Activated T-cell treated with anti-CD3 and anti-CD28 coated beads, Interleukin-2, amount 50 U/mL, for 4 hours (primary cell): ENCODE results near the gene BAIAP3. TPM values are rescaled to one million over a fixed set of nuclear protein-coding genes. Genes with fewer than 3 reads are reported as not detected.

Source experiments
- ATAC-seq, 2 donors: fragments of 200-7000 bp; cut with Tn5 transposase; one replicate each; pipeline ENCODE4 v1.10.0; 2021
- DNase-seq: peaks from one replicate; pipeline ENCODE4 v3.0.0-alpha.2; 2020
- H3K27me3 Mint-ChIP-seq: one replicate; pipeline ENCODE4 v1.8.0; 2021; ENCODE audit warnings: low read depth, mixed read lengths
- H3K36me3 Mint-ChIP-seq: one replicate; pipeline ENCODE4 v1.8.0; 2022; ENCODE audit warnings: mixed read lengths; ENCODE audit not compliant: insufficient read depth
- H3K4me1 Mint-ChIP-seq: one replicate; pipeline ENCODE4 v1.8.0; 2021; ENCODE audit warnings: low read depth, mixed read lengths
- H3K4me3 Mint-ChIP-seq: one replicate; pipeline ENCODE4 v1.8.0; 2021; ENCODE audit warnings: mild to moderate bottlenecking, moderate library complexity, mixed read lengths
- H3K9me3 Mint-ChIP-seq: one replicate; pipeline ENCODE4 v1.8.0; 2021; ENCODE audit warnings: mixed read lengths
- total RNA-seq, 3 donors: library from RNA; stranded (reverse); gene quantifications; one replicate each; pipeline ENCODE4 v1.2.1, GENCODE V29; 2021

Gene BAIAP3
- total RNA-seq, 3 donors from 2014 or later = 0.08 to 0.24 (median 0.16) TPM

DNA sequence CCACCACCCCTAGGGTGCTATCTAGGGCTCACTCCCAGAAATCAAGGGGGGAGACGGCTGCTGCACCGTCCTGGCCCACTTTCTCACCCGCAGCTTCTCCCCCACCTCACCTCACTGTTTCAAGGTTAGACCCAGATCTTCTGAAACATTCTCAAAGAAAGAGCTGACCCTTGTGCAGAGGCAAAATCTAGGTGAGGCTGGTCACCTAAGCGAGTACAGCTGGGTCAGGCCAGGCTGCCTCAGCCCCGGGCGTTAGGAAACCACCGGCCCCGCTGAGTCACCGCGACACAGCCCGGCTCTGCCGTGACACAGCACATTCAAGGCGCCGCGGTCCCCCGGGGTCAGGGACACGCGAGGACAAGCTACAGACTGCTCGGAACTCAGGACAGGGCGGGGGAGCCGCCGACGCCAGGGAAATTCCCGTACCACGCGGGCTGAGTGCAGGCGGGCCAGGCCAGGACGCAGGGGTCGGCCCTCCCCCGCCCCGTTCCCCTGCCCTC, 45.4 kb downstream of the BAIAP3 start:
- H3K4me1 Mint-ChIP-seq = peaks cover 14% of the 10 kb centered on the region
- H3K4me3 Mint-ChIP-seq = peak overlapping the region; percentile 89
- peak; percentile 61 for DNase-seq
- peak; percentile 78 to 79 for ATAC-seq
- no peaks in the 10 kb centered on the region for H3K9me3 Mint-ChIP-seq
- peaks cover 5% of the 10 kb centered on the region for H3K36me3 Mint-ChIP-seq
- H3K27me3 Mint-ChIP-seq = no peaks in the 10 kb centered on the region

DNA sequence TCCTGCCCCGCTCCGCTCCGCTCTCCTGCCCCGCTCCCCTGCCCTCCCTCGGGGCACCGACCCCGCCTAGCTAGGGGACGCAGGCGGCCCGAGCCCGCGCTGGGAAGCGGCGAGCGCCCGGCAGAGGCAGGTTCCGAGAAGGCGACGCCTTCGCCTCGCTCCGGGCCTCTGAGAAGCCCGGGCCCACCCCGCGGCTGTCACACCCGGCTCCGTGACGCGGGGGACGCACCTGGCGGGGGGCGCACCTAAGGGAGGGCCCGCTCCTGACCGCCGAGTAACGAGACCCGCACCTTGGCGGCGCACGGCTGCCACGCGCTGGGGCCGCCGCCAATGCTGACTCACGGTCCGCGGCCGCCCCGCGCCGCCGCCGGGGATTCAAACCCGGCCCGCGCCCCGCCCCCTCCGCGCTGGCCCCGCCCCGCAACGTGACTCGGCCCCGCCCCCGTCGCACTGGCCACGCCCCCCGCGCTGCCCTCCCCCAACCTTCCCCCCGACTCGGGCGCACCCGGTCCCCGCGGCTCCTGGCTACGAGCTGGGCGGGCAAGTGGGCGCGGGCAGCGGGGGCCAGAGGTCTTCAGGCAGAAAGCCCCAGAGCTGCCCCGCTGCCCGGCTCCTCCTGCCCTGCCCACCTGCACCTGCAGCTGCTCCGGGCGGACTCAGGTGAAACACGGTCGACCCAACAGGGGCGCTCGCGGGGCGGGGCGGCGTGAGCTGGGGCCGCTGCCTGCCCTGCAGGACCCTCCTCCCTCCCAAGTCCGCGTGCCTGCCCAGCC, 46.0 kb downstream of the BAIAP3 start:
- DNase-seq = peak; percentile 62
- Mint-ChIP-seq H3K4me3 (peak overlapping the region; percentile 78), H3K4me1 (peaks cover 14% of the 10 kb centered on the region), H3K36me3 (peaks cover 5% of the 10 kb centered on the region), H3K27me3 (no peaks in the 10 kb centered on the region), H3K9me3 (no peaks in the 10 kb centered on the region)
- peak; percentile 79 to 84 for ATAC-seq

DNA sequence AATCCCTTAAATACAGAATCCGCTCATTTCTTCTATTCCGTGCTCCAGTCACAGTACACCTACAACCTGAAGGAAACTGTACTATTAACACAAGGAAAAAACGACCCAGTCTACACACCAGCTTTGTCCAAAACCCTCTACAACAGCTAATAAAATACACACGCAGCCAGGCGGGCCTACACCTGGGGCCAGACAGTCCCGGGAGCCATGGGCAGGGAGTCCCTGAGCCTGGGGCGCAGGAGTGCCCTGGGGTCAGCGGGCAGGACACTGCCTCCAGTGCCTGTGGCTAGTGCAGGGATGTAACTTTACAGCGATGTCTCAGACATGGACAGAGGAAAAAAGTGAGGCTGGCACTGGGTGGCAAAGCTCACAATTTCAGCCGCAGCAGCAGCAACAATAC, 46.8 kb downstream of the BAIAP3 start:
- H3K4me3 Mint-ChIP-seq = peak overlapping the region; percentile 78
- no peak for DNase-seq
- no peaks in the 10 kb centered on the region for H3K27me3 Mint-ChIP-seq
- peaks cover 14% of the 10 kb centered on the region for H3K4me1 Mint-ChIP-seq
- ATAC-seq = no peak
- H3K36me3 Mint-ChIP-seq = peaks cover 8% of the 10 kb centered on the region
- no peaks in the 10 kb centered on the region for H3K9me3 Mint-ChIP-seq

DNA sequence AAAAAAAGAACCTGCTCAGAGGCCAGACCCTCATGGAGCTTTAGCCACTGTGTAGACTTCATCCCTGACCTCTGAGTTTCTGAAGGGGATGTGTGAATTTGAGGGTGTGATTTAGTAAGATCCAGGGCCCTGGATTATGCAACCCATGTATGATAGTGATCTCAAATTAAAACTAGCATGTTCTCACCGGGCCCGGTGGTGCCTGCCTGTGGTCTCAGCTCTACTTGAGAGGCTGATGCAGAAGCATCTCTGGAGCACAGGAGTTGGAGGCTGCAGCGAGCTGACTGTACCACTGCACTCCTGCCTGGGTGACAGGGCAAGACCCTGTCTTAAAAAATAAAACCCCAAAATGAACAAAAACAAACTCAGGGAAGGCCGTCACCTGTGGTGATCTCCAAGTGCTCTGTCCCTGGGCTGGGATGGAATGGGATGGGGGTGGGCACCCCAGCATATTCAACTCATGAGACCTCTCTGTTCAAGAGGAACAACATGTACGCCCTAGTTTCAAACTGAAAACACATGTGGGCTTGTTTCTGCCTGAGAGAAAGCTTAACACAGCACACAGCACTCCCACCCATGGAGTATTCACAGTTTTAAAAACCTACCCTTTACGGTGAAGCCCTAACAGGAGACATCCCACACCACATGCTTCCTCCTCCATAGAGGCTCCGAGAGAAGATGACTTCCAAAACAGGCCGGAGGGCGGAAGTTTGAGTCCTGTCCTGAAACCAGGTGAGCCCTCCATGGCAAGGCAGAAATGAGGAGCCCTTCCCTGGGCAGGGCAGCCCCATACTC, 48.4 kb downstream of the BAIAP3 start:
- DNase-seq (no peak), ATAC-seq (no peak)
- Mint-ChIP-seq H3K27me3 (no peaks in the 10 kb centered on the region), H3K4me1 (peaks cover 14% of the 10 kb centered on the region), H3K4me3 (no peak overlapping the region), H3K36me3 (peaks cover 8% of the 10 kb centered on the region), H3K9me3 (no peaks in the 10 kb centered on the region)

DNA sequence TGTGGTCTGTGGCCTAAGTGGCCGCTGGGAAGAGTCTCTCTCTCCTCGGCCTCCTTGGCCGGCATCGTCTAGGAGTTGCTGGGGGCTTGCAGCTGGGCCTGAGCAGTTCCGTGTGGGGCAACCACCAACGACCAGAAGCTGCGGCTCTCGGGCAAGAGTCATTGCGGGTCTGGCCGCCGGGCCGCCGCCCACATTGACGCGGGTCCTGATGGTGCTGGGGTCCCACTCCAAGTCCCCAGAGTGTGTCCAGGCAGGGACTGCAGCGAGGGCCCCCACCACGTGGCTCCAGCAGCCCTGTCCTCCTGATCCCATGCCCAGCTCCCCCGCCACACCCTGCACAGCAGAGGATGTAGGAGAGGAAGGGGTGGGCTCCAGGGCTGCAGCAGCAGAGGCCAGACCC, 50.1 kb downstream of the BAIAP3 start:
- peaks cover 9% of the 10 kb centered on the region for H3K4me1 Mint-ChIP-seq
- ATAC-seq = no peak
- no peak for DNase-seq
- H3K27me3 Mint-ChIP-seq = no peaks in the 10 kb centered on the region
- H3K9me3 Mint-ChIP-seq = no peaks in the 10 kb centered on the region
- H3K36me3 Mint-ChIP-seq = peaks cover 8% of the 10 kb centered on the region
- no peak overlapping the region for H3K4me3 Mint-ChIP-seq

DNA sequence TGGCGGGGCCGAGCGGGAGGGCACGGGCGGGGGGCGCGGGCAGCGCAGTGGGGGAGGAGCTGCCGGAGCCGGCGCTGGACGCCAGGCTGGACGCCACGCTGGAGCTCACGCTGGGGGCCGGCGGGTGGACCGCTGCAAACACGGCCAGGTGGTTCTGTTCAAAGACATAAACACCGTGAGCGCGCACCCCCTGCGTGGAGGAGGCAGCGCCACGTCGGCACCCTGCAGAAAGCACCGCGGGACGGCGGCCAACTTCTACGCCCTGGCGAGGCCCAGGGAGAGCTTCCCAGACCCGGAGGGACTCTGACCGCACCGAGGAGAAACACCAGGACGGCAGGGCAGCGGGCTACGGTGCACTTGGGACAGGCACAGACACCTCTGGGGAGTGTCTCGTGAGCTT, 51.8 kb downstream of the BAIAP3 start:
- DNase-seq (no peak), ATAC-seq (no peak)
- peaks cover 6% of the 10 kb centered on the region for H3K36me3 Mint-ChIP-seq
- H3K4me1 Mint-ChIP-seq = peaks cover 1% of the 10 kb centered on the region
- no peaks in the 10 kb centered on the region for H3K9me3 Mint-ChIP-seq
- no peaks in the 10 kb centered on the region for H3K27me3 Mint-ChIP-seq
- H3K4me3 Mint-ChIP-seq = no peak overlapping the region

DNA sequence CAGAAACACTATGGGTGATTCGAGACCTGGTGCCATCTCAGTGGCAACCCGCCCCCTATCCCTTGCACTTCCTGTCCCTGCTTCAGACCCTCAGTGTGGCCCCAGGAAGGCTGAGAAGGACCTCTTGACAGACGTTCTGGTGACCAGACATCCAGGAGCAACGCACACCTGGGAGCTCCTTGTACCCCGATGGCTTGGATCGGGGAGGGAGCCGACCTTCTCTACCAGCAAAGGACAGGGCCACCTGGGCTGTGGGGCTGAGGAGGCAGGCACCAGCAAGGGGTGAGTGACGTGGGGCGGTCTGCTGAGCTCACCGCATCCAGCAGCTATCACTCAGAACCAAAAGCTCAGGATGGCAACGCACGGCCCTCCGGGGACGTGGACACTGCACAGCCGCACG, 53.9 kb downstream of the BAIAP3 start:
- DNase-seq (no peak), ATAC-seq (no peak)
- Mint-ChIP-seq H3K9me3 (no peaks in the 10 kb centered on the region), H3K27me3 (no peaks in the 10 kb centered on the region), H3K36me3 (peaks cover 3% of the 10 kb centered on the region), H3K4me1 (no peaks in the 10 kb centered on the region), H3K4me3 (no peak overlapping the region)

DNA sequence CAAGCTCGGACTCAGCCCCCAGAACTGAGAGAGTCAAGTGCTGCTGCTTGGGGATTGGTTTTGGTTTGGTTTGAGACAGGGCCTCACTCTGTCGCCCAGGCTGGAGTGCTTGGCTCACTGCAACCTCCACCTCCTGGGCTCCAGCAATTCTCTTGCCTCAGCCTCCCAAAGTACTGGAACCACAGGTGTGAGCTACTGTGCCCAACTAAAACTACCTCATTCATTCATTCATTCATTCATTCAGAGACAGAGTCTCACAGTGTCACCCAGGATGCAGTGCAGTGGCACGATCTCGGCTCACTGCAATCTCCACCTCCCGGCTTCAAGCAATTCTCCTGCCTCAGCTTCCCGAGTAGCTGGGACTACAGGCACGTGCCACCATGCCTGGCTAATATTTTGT, 56.3 kb downstream of the BAIAP3 start:
- no peaks in the 10 kb centered on the region for H3K27me3 Mint-ChIP-seq
- H3K4me1 Mint-ChIP-seq = no peaks in the 10 kb centered on the region
- no peaks in the 10 kb centered on the region for H3K9me3 Mint-ChIP-seq
- H3K36me3 Mint-ChIP-seq = peaks cover 6% of the 10 kb centered on the region
- DNase-seq = no peak
- H3K4me3 Mint-ChIP-seq = no peak overlapping the region
- ATAC-seq = no peak

DNA sequence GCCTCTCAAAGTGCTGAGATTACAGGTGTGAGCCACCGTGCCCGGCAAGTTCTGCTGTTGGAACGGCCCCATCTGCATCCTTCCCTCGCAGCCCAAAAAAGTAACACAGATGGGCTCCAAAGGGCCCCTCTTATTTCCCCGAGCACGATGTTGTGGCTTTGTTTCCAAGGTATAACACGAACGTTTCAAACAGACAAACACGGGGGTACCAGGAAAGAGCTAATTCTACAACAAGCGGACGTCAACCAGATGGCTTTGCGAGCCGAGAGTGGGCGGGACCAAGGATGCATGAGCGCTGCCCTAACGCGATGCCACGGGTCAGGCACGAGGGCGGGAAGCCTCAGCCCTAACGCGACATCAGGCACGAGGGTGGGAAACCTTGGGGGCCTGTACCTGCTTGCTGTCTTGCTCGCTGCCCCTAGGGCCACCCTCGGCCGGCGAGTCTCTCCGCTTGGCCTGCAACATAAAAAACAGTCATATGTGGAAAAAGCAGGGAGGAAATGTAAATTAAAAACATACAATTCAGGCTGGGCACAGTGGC, 56.9 kb downstream of the BAIAP3 start:
- Mint-ChIP-seq H3K4me1 (no peaks in the 10 kb centered on the region), H3K9me3 (no peaks in the 10 kb centered on the region), H3K36me3 (peaks cover 4% of the 10 kb centered on the region), H3K27me3 (no peaks in the 10 kb centered on the region), H3K4me3 (no peak overlapping the region)
- no peak for DNase-seq
- ATAC-seq = no peak

DNA sequence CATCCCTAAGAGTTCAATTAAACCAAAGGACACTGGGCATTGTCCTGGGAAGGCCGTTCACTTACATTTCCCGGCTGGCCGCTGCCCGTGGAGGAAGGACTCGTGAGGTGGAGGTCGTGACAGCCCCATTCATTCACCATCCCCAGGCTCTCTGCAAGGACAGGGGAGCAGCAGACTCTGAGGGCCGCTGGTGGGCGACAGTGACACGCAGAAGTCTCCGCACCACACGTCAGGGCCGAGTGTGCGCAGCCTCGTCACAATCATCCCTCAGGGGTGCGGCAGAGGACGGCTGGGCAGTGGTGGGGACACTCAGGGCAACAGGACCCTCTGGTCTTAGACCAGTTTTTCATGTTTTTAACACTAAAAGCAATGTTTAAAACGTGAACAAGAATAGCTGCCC, 59.4 kb downstream of the BAIAP3 start:
- peaks cover 4% of the 10 kb centered on the region for H3K36me3 Mint-ChIP-seq
- ATAC-seq = no peak

DNA sequence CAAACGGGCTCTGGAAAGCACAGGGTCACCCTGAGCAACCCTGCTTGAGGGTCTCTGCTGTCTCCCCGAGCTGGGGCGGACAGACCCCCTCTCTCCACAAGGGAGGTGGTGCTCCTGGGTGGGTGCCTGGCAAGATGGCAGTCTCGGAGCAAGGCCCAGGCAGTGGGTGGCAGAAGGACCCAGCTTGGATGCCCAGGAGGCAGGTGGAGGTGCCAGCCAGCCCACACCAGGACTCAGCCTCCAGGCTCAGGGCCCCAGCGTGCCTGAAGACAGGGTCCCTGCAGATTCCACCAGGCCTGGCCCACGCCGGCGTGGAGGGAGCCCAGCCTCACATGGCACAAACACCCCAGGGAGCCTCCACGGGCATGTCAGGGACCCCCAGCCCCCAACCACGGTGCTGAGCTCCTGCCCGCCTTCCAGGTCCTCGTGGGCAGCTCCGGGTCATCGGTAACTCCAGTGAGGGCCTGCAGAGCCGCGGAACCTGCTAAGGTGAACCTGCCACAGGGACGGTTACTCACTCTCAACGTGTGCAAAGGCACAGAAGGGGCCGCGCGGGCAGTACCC, 60.2 kb downstream of the BAIAP3 start:
- Mint-ChIP-seq H3K27me3 (no peaks in the 10 kb centered on the region), H3K4me3 (no peak overlapping the region), H3K4me1 (no peaks in the 10 kb centered on the region), H3K36me3 (peaks cover 7% of the 10 kb centered on the region), H3K9me3 (no peaks in the 10 kb centered on the region)
- ATAC-seq (no peak), DNase-seq (no peak)

More for the DNA sequence above, 59.4 kb downstream of the BAIAP3 start:
- Mint-ChIP-seq H3K27me3 (no peaks in the 10 kb centered on the region), H3K4me1 (no peaks in the 10 kb centered on the region), H3K9me3 (no peaks in the 10 kb centered on the region), H3K4me3 (no peak overlapping the region)
- DNase-seq = no peak

DNA sequence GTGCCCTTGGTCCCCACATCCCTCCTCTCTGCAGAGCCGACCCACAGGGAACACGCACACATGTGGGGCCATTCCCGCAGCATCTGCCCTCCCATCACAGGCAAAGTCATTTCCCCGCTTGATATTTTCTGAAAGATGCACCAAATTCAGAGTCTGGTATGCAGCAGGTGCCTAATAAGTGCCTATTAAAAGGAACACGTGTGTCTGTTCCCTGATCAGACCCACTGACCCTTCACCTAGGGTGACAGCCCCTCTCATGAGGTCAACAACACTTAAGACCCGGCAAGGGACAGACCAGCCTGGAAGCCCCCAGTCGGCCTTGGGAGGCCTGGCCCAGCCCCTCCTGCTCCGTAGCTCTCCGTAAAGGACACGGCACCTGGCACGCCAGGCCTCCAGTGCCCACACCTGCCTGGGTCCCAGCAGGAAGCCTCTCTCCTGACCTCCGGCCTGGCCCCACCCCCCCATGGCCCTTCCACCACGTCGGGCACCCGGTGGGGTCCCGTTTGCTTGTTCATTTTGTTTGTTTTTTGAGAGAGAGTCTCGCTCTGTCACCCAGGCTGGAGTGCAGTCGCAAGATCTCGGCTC, 61.0 kb downstream of the BAIAP3 start:
- no peak for DNase-seq
- no peak for ATAC-seq
- H3K4me3 Mint-ChIP-seq = no peak overlapping the region
- H3K36me3 Mint-ChIP-seq = peaks cover 7% of the 10 kb centered on the region
- H3K9me3 Mint-ChIP-seq = no peaks in the 10 kb centered on the region
- H3K27me3 Mint-ChIP-seq = no peaks in the 10 kb centered on the region
- H3K4me1 Mint-ChIP-seq = no peaks in the 10 kb centered on the region

DNA sequence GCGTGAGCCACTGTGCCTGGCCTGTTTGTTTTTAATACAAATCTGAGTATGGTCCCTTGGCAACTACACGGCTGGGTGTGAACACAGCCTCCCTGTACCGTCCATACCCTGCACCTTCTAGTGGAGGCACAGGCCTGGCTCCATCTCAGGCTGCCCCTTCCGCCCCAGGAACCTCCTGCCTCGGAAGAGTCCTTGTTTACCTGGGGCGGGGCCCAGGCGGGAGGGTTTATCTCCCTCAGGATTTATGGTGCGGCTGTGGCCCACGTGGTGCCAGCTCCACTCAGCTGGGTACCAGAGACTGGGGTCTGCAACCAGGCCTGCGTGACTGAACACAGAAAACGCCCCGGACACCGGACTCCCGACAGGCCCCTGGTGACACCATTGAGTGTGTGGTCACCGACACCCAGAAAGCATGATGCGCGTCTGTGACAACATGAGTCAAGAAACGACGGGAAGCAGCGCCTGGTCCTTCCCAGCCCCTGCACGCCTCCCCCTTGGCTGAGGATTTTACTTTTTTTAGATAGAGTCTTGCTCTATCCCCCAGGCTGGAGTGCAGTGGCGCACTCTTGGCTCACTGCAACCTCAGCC, 62.1 kb downstream of the BAIAP3 start:
- Mint-ChIP-seq H3K27me3 (no peaks in the 10 kb centered on the region), H3K9me3 (no peaks in the 10 kb centered on the region), H3K4me3 (no peak overlapping the region), H3K4me1 (no peaks in the 10 kb centered on the region), H3K36me3 (peaks cover 7% of the 10 kb centered on the region)
- ATAC-seq (no peak), DNase-seq (no peak)

DNA sequence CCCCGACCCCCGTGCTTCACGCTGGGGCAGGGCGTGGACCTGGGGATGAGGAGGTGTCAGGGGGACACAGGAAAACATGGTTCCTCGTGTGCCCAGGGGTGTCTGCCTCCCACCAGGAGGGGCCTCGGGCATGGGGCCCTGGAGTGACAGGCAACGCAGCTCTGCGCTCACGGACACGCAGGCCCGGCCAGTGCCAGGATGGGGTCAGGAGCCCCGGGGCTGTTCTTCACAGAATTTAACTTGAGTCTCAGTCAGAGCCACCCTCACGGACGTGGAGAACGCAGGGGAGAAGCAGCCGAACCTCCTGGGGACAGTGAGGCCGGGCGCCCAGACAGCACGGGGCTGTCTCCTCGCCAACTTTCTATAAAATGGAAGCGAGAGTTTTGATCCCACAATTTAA, 64.3 kb downstream of the BAIAP3 start:
- H3K27me3 Mint-ChIP-seq = no peaks in the 10 kb centered on the region
- no peak overlapping the region for H3K4me3 Mint-ChIP-seq
- H3K4me1 Mint-ChIP-seq = no peaks in the 10 kb centered on the region
- ATAC-seq (no peak), DNase-seq (no peak)
- peaks cover 13% of the 10 kb centered on the region for H3K36me3 Mint-ChIP-seq
- no peaks in the 10 kb centered on the region for H3K9me3 Mint-ChIP-seq
